NCI-H446 treated with DMSO at 0.1 percent for 48 hours (cell line): ENCODE data around the gene KCNK16.

Source experiments
- DNase-seq: peaks from one replicate; lab custom pipeline; 2025; lab: John Stamatoyannopoulos, UW

KCNK16 gene

DNA sequence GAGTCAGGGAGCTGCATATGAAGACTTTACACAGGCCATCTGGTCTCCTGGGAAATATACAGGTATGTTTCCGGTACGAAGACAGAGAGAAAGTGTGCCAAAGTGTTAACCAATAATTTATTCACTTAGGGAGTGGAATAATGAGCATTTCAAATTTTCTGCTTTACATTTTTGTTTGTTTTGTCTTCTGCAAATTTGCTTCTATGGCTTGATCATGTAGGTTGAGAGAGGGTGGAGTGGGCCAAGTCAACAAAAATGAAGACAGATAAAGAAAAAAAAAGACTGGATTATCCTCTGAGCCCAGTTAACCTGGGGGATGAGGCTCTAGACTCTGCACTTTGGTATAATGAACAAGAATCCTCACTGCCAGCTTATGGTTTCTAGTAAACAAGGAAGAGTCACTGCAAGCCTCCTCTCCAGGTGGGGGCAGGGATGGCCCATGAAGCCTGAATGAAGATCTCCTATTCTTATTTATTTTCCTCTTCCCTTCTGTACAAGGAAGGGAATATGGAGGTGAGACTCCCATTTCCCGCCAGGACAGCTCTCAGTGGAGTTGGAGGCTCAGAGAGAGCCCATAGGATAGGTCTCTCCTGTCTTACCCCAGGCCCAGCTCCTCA is 46.0 kb downstream of the KCNK16 start:
- no peak for DNase-seq

DNA sequence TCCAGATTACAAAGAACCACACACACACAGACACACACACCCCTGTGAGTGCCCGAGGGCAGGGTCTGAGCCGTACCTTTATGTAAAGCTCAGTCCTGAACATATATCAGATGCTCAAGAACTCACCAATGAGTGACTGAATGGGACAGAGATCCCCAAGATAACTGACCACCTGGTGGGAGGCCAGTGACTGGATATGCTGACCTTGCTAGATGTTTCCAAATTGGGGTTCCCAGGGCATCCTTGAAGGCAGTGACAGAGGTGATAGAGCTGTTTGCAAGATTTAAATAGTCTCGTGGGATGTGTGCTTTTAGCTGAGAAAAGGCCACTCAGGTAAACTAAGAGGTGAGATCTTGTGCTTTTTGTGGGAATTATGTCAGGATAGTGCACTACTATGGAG is 47.6 kb downstream of the KCNK16 start:
- no peak for DNase-seq

DNA sequence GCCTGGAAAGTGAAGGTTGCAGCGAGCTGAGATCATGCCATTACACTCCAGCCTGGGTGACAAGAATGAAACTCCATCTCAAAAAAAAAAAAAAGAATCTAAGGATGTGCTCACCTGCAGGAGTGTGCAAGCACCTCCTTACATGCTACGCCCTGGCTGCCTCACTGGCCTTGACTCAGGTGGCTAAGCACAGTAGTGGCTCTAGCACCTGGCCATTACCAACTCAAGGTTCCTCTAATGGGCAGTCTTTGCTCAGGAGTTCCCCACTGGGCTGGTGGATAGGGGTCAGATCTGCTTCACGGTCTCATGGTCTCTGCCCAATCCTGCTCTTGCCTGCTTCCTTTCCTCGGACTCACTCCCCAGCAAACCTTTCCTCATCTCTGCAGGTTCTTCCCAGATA is 48.0 kb downstream of the KCNK16 start:
- no peak for DNase-seq

DNA sequence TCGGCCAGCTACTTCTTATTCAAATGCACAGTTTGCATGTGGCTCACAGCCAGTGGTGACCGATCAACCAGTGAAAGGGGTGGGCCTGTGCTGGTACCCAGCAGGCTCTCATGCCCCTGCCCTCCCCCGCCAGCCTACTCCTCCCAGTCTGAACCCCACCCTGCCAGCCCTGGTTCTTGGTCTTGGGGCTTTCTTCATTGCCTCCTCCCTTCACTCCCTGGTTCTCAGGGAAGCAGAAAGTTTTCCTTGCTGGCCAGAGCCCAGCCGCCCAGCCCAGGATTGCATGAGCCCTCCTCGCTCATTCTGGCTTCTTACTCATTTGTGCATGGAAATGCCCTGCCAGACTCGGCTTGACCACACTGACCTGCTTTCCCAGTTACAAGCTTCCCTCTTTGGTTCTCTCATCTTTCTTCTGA is 49.1 kb downstream of the KCNK16 start:
- DNase-seq: no peak

DNA sequence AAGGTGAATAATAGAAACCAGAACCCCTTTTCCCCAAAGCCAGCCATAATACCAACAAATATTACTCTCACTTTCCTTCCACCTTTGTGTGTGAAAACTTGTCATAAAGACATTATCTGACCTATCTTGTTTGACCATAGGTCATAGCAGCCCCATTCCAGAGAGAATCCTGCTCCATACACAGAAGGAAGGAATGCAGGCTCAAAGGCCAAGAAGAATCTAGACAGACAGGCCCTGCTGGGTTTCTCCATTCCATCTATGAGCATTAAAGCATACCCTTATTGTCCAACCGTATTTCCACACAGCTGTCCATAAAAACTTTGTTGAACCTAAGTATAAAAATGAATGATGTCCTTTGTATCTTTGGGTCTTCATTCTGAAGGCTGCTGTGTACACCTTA is 52.5 kb downstream of the KCNK16 start:
- DNase-seq: no peak

DNA sequence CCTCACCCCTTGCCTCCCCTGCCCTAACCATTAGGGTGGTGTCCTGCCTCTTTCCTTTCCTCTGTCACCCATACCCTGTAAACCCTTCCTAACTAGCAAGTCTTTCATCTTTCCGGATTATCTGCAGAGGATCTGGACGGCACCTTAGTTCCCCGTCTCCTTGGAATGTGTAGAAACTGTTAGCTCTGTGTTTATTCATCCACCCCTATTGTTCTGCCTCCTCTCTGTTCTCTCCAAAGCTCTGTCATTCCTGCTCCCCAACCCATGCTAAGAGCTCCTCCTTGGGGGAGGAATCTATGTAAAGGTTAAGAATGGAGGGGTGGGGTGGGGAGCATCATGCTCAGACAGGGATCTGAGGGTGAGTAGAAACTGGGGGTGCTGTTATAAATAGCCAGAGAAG is 53.8 kb downstream of the KCNK16 start:
- no peak for DNase-seq

DNA sequence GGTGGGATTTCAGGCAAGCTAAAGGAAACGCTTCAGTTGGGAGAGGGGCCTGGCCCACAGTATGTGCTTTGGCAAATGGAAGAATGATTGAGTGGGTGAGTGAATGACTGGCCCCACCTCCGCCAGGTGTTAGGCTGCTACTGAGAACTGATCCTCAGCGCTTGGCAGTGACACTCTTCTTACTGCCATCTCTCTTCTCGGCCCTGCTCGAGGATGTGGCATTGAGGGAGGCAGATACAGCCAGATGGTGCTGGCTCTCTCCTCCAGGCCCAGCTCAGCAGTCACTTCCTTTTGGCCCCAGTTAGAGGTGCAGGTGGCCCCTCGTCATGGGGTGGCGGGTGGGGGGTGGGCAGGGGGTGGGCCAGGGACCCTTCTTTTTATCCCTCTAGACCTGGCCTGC is 54.3 kb downstream of the KCNK16 start:
- DNase-seq: no peak

DNA sequence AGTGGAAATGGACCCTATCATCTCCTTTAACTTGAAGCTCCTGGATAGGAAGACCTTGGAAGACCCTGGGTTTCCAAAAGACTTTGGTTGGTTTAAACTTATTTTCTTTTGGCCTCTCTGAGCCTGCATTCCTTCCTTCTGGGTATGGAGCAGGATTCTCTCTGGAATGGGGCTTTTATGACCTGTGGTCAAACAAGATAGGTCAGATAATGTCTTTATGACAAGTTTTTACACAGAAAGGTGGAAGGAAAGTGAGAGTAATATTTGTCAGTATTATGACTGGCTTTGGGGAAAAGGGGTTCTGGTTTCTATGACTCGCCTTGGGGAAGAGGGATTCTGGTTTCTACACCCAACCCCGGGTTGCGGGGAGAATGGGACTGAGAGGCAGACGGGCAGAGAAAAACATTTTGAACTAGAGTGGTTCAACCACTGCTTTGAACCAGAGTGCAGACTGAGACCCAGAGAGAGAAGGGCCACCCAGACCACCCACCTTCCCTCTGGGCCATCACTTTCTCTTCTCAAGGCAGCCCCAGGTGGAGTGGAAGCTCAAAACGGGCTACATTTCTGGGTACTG is 55.6 kb downstream of the KCNK16 start:
- no peak for DNase-seq

DNA sequence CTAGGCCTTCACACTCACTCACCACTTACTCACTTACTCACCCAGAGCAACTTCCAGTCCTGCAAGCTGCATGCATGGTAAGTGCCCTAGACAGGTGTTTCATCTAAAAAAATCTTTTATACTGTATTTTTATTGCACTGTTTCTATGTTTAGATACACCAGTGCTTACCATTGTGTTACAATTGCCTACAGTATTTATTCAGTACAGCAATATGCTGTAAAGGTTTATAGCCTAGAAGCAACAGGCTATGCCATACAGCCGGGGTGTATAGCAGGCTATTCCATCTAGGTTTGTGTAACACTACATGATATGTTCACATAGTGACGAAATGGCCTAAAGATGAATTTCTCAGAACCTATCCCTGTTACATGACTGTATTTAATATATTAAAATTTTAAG is 56.1 kb downstream of the KCNK16 start:
- DNase-seq: no peak
